Peyer's patch (tissue), 4 donors: ENCODE measurements around the gene TARS1.

ENCODE experiments used
- POLR2A ChIP-seq, 2 donors: fragments of 450-650 bp; IDR thresholded peaks; one replicate each; pipeline ENCODE4 v1.5.1; 2017; ENCODE audit warnings: antibody characterized with exemption in 2 of 2, mild to moderate bottlenecking in 2 of 2, moderate library complexity in 2 of 2
- TF ChIP-seq, protein P1 (sequence below), 6 experiments: fragments of 450-650 bp in 4 of 6; fragments of 200-600 bp in 2 of 6; sonication (generic) in 1 of 6; IDR thresholded peaks; one replicate each; pipeline ENCODE4 v1.5.1; 2017 to 2019; ENCODE audit warnings: antibody characterized with exemption in 6 of 6, mild to moderate bottlenecking in 3 of 6, moderate library complexity in 1 of 6

DNA sequence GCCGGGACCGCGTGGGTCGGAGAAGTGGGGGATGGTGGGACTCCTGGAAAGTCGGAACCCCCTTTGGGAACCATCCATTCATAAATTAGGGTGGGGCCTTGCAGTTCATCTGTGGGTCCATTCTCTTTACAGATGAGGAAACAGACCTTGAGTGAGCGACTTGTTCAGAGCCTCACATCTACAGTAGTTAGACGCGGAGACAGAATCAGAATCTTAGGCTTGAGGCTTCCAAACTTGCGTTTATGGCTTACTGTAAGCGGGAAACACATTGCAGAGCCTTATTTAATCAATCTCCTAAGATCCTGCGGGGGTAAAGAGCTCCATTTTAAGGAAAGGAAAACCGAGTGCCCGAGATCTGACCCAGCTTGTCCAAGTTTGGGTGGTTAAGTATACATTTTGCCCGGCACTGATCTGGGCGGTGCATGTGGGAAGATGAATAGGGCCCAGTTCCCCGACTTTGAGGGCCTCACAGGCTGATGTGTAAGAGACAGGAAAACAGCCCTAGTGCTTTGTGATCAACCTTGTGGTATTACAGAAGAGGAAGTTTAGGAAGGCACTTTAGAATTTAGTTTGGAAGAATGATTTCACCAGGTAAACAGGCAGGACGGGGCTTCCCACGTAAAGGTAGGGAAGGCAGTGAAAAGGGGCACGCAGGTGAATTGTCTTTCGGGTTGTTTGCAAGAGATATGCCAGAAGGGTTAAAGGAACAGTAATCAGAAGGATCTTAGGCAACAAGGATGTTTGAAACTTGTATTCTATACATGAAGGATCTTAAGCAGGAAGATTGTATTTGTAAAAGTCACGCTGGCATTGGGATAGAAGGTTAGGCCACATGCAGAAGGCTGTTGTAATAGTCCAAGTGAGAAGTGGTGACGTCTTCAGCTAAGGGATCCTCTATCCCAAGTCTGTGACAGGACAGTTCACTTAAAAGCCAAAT is 744 bp downstream of the TARS1 start:
- TF ChIP-seq, protein P1, sequence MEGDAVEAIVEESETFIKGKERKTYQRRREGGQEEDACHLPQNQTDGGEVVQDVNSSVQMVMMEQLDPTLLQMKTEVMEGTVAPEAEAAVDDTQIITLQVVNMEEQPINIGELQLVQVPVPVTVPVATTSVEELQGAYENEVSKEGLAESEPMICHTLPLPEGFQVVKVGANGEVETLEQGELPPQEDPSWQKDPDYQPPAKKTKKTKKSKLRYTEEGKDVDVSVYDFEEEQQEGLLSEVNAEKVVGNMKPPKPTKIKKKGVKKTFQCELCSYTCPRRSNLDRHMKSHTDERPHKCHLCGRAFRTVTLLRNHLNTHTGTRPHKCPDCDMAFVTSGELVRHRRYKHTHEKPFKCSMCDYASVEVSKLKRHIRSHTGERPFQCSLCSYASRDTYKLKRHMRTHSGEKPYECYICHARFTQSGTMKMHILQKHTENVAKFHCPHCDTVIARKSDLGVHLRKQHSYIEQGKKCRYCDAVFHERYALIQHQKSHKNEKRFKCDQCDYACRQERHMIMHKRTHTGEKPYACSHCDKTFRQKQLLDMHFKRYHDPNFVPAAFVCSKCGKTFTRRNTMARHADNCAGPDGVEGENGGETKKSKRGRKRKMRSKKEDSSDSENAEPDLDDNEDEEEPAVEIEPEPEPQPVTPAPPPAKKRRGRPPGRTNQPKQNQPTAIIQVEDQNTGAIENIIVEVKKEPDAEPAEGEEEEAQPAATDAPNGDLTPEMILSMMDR (IDR thresholded peaks at IDR 0.05): no peak
- TF ChIP-seq POLR2A (IDR thresholded peaks at IDR 0.05): no peak
